ENCODE data around the gene DGCR8. TPM values are rescaled to one million over a fixed set of nuclear protein-coding genes. Genes with fewer than 3 reads are reported as not detected.

Gene DGCR8
- total RNA-seq, 6 experiments from 2014 or later = 19.8 to 24.5 (median 22.0) TPM

DNA sequence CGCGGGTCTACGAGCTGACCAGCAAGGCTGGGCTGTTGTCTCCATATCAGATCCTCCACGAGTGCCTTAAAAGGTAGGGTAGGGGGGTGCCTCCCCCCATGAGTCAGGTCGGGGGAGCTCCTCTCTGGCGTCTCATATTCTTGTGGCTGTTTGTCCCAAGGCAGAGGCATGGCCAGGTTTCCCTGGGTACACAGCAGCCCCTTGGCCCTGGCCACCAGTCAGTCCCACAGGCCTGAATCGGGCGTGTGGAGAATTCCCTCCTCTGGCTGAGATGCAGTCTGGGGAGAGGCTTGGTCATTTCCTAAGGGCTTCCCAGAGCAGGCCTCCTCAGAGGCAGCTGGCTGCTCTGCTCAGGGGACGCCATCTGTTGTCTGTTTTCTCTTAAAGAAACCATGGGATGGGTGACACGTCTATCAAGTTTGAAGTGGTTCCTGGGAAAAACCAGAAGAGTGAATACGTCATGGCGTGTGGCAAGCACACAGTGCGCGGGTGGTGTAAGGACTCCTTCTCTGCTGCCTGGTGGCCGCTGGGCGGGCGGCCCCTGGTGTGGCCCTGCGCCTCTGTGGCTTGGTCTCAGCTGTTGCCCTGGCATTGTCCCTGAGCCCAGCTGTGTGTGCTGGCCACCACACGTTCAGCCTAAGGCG lies 26.3 kb downstream of the DGCR8 start:
- Mint-ChIP-seq H3K27ac (no peak overlapping the region), H3K27me3 (ENCODE audit: insufficient read depth) (peaks cover 1% of the 10 kb centered on the region; the same call in 1 of the 2 replicates), H3K4me1 (ENCODE audit: low read depth) (no peaks in the 10 kb centered on the region), H3K9me3 (no peaks in the 10 kb centered on the region), H3K36me3 (ENCODE audit: low read depth) (peaks cover 18% of the 10 kb centered on the region), H3K4me3 (no peak overlapping the region)
- no peak for TF ChIP-seq CTCF (IDR thresholded peaks at IDR 0.05)
- DNase-seq = no peak

- Mint-ChIP-seq H3K9me3 (no peaks in the 10 kb centered on the region), H3K4me3 (no peak overlapping the region), H3K27ac (no peak overlapping the region), H3K36me3 (ENCODE audit: low read depth) (peaks cover 15% of the 10 kb centered on the region), H3K27me3 (ENCODE audit: insufficient read depth) (peaks cover 1% of the 10 kb centered on the region; the same call in 1 of the 2 replicates), H3K4me1 (ENCODE audit: low read depth) (no peaks in the 10 kb centered on the region)
- no peak for TF ChIP-seq CTCF (IDR thresholded peaks at IDR 0.05)
- no peak for DNase-seq
Observed at GRCh38 chr22:20106849-20107237, 26.8 kb downstream of the DGCR8 start.

DNA sequence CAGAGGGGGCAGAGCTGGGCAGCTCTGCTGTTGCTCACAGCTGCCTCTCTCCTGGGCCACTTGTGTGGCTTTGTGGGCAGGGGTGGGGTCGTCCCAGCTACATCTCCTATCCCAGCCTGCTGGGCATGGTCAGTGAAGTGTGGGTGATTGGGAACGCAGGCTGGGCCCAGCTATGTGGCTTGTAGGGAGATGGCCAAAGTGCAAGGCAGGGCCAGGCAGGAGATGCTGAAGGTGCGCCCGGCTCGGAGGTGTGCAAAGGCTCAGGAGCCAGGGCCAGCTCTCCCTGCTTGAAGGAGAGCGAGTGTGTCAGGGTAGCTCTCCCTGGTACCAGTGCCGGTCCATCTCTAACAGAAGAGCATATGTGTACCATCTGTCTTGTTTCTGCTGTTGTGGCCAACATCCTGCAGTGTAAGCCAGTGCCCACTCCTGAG lies 27.4 kb downstream of the DGCR8 start:
- no peak overlapping the region; the same call in 1 of the 2 replicates for H3K27ac Mint-ChIP-seq
- peaks cover 1% of the 10 kb centered on the region; the same call in 1 of the 2 replicates for H3K27me3 Mint-ChIP-seq (ENCODE audit: insufficient read depth)
- H3K9me3 Mint-ChIP-seq = no peaks in the 10 kb centered on the region
- H3K4me1 Mint-ChIP-seq (ENCODE audit: low read depth) = no peaks in the 10 kb centered on the region
- no peak for DNase-seq
- TF ChIP-seq CTCF (IDR thresholded peaks at IDR 0.05) = no peak
- no peak overlapping the region for H3K4me3 Mint-ChIP-seq
- H3K36me3 Mint-ChIP-seq (ENCODE audit: low read depth) = peaks cover 9% of the 10 kb centered on the region; the same call in 1 of the 2 replicates

DNA sequence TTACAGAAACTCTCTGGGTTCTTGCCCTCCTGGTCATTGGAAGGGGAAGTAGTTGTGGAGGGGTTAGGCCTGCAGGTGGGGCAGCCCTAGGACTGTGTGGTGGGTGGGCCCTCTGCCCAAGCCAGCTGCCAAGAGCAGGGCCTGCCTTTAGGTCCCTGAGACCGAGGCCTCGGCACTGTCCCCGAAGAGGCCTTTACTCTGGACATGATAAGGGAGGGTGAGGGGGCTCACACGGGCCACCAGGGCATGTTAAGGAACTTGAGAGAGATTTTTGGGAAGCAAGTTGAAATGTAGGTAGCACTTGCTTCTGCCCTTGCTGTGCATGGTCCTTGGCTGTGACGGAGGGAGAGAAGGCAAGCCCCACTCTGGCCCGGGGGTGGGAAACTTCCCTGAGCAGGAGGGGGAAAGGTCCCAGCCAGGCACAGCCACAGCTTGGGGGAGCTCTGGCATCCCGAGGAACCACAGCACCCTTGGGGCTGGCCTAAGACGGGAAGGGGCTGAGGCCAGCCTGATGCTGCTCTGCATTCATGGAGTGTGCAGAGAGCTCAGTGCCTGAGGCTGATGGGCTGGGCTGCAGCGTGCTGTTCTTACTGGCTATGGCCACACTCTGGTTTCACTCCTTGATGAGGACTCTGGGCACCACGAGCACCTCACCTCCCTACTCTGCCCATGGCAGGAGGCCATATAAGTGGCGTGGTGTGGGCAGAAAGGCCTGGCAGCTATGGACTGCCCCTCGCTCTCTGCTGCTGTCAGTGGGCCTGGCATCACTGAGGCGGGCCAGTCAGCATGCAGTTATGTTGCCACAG lies 28.1 kb downstream of the DGCR8 start:
- DNase-seq = no peak
- Mint-ChIP-seq H3K36me3 (ENCODE audit: low read depth) (peaks cover 9% of the 10 kb centered on the region; the same call in 1 of the 2 replicates), H3K9me3 (no peaks in the 10 kb centered on the region), H3K27ac (no peak overlapping the region; the same call in 1 of the 2 replicates), H3K27me3 (ENCODE audit: insufficient read depth) (peaks cover 1% of the 10 kb centered on the region; the same call in 1 of the 2 replicates), H3K4me3 (no peak overlapping the region), H3K4me1 (ENCODE audit: low read depth) (no peaks in the 10 kb centered on the region)
- TF ChIP-seq CTCF (IDR thresholded peaks at IDR 0.05) = no peak

GRCh38 chr22:20108757-20109230 lies 28.8 kb downstream of the DGCR8 start:
- no peak for TF ChIP-seq CTCF (IDR thresholded peaks at IDR 0.05)
- H3K27me3 Mint-ChIP-seq (ENCODE audit: insufficient read depth) = peaks cover 1% of the 10 kb centered on the region; the same call in 1 of the 2 replicates
- no peaks in the 10 kb centered on the region for H3K4me1 Mint-ChIP-seq (ENCODE audit: low read depth)
- peaks cover 9% of the 10 kb centered on the region; the same call in 1 of the 2 replicates for H3K36me3 Mint-ChIP-seq (ENCODE audit: low read depth)
- DNase-seq = no peak
- H3K4me3 Mint-ChIP-seq = no peak overlapping the region
- H3K27ac Mint-ChIP-seq = no peak overlapping the region
- no peaks in the 10 kb centered on the region for H3K9me3 Mint-ChIP-seq

All from HFFc6 (cell line).